Endometrial microvascular endothelial cells (primary cell): Measurements from ENCODE around the gene CD151. TPM values are rescaled to one million over a fixed set of nuclear protein-coding genes. Genes with fewer than 3 reads are reported as not detected.

Source experiments
- in situ Hi-C: cut with HindIII; loops from 2 replicates; pipeline ENCODE4 v1.10.0; 2017; ENCODE audit warnings: low sequenced_read_pairs, low pct_unique_long_range_greater_than_20kb; ENCODE audit errors: inconsistent ontology term
- total RNA-seq: library from RNA; depleted of rRNA; stranded (reverse); fragments of >200 nt; gene quantifications from one replicate; pipeline ENCODE4 v1.2.3, GENCODE V29; 2015; ENCODE audit errors: inconsistent ontology term

Gene CD151
- total RNA-seq, 1 donor from 2014 or later = 706 TPM

DNA sequence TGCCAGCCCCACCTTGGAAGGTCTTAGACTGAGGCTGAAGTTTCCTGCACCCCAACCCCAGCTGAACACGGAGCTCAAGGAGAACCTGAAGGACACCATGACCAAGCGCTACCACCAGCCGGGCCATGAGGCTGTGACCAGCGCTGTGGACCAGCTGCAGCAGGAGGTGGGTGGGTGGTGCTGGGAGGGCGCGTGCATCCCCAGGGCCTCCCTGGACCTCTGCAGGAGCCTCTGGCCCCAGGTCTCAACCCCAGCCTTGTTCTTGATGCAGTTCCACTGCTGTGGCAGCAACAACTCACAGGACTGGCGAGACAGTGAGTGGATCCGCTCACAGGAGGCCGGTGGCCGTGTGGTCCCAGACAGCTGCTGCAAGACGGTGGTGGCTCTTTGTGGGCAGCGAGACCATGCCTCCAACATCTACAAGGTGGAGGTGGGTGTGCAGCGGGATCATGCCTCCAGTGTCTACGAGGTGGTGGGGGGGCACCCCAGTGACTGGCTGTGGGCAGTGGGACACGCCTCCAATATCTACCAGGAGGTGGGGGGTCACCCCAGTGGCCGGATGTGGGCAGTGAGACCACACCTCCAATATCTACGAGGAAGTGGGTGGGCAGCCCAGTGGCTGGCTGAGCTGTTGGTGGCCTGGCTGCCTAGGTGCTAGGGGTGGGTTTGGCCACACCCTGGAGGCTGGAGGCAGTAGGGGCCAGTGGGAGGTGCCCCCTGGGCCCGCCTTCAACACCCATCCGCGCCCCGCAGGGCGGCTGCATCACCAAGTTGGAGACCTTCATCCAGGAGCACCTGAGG is 4.6 kb downstream of the CD151 start:
- in situ Hi-C loops = no loop called here

DNA sequence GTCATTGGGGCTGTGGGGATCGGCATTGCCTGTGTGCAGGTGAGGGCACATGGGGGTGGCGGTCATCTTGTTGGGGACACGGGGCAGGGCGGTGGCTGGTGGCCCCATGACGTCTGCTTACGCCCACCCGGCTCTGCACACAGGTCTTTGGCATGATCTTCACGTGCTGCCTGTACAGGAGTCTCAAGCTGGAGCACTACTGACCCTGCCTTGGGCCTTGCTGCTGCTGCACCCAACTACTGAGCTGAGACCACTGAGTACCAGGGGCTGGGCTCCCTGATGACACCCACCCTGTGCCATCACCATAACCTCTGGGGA is 5.2 kb downstream of the CD151 start:
- in situ Hi-C loops = no loop called here

DNA sequence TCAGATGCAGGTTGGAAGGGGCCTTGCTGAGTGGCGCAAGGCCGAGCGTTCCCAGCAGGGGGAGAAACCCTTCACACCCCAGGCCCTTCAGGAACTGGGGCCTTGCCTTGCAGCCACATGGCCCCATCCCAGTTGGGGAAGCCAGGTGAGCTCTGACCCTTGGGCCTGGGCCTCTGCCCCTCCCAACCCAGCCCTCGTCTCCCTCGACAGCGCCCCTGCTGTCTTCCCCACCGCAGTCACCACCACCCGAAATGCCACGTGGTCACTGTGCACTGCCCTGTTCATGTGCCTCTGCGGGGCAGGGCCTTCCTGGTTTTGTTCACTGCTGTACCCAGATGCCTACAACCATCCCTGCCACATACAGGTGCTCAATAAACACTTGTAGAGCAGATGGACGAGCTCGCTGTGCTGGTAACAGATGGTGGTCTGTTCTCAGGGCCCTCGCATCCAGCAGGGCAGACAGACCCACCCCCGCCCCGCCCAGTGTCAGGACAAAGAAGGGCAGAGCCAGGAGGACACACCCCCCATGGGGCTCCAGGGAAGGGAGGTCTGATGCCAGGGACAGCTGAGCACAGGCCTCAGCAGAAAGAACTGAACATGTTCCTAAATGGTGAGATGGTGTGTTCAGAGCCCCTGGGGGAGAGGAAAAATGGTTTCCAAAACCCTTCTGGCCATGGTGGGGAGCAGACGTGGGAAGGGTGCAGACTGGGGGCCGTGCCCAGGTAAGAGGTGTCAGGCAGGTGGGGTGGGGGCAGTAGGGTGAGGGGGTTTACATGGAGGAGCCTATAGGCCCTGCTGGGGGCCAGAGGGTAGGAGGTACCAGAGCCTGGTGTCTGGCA is 5.9 kb downstream of the CD151 start:
- in situ Hi-C loops = no loop called here

DNA sequence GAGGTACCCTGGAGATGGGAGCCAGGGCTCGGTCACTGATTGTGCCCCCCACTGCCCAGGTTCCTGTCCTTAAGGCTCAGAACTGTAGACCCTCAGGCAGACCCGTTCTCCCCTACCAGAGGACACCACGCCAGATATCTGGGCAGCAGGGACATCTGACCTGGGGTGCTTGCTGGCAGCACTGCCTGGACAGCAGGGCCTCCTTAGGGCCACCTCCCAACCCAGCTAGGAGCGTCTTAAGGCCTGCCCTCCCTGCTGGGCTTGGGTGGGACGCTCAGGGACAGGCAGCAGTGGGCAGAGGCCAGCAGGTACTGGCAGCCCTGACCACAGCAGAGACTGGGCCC is 6.5 kb downstream of the CD151 start:
- in situ Hi-C loops = no loop called here

DNA sequence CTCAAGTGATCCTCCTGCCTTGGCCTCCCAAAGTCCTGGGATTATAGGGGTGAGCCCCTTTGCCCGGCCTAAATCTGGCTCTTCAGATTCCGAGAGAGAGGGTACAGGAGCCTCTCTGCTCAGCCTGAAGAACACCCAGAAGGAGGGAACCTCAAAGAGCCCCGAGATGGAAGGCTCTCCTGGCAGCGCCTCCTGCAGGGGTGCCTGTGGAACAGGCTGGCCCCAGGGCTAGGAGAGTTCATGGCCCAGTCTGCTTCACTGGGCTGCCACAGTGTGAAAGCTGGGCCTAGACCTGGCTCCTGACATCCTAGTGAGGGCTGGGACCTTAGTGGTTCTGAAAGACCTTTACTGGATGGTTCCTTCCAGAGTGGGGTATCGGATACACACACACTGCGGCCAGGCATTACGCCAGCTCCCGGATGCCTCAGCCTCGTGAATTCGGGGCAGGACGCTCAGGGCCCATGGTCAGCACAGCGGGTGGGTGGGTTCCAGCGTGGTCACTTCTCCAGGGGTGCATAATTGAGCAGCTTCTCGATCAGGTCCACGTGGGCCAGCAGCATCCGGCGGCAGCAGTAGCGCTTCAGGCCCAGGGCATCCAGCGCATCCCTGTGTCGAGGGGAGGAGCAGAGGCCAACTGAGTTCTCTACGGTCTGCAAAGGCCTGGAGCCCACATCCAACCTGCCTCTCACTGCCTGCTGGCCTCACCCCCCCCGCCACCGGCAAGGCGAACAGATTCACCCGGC is 7.3 kb downstream of the CD151 start:
- in situ Hi-C loops = no loop called here

DNA sequence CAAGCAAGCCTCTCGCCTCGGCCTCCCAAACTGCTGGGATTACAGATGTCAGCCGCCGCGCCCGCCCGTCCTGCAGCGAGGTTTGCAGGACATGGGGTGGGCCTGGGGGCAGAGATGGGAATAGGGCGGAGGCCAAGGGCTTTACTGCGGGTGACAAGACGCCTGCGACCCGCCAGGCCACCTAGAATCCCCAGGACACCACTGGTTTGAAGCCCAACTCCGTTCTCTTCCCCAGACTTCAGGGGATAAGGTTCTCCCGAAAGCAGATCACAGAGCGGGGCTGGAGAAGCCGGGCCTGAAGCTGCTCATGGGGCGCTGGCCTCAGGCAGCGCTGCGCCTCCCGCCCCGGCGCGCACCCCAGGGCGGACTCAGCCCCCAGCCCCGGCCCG is 9.2 kb downstream of the CD151 start:
- in situ Hi-C loops = no loop called here

DNA sequence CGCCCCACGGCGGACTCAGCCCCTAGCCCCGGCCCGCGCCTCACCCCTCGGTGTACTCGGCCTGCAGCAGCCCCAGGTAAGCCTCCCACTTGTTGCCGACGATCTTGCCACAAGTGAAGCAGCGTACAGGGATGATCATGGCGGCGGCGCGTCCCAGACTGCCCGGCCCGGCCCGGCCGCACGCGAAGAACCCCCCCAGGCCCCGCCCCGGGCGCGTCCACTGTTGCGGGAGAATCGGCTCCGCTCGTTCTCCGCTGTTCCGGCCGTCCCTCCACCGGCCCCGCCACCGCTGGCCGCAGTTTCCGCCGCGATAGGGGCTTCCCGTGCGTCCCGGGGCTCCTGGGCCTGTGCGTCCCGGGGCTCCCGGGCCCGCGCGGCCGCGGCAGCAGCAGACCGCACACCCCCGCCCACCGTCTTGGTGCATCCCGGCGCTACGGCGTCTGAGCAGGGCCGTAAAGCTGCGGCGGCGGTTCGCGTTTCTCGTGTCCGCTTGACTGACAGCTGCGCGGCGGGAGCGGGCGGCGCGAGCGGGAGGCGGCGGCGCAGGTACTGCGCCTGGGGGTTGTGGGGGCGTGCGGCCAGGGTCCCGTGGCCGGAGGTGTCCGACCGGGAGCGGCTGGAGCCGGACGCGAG is 9.7 kb downstream of the CD151 start, which contains the start of the genes POLR2L and TSPAN4:
POLR2L (minus strand) TSS at position 160 of the 633 bp plus-strand sequence; CDS start at position 139, 21 bp downstream.
TSPAN4 (plus strand) TSS at position 483 of the 633 bp plus-strand sequence. CDS start 7,453 bp downstream, outside the sequence.
- in situ Hi-C loops = no loop called here

DNA sequence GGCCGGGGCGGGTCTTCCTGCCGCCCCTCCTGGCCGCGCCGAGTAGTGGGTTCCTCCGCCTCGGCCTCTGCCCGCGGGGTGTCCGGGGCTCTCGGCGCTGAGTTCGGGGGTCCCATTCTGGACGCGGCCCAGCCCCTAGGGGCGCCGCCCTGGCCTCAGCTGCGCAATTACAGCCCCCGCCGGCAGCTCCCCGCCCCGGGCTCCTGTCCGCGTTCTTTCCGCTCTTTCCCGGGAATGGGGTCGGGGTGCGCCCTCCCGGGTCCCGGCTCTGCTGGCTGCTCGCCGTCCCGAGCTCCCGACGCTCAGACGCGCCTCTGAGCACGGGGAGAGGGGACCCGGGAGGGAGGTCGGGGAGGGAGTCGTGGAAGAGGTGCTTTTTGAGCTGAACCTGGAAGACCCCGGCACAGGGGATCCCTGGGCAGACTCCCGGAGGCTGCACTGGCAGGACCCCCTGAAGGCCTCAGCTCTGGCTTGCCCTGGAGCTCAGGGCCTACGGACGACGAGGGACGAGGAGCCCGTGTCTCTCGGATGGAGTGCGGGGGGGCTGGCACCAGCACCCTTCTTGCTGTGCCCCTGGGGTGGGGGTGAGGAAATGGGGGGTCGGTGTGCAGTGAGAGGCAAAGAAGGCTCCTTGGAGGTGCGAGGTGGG is 10.5 kb downstream of the CD151 start:
- in situ Hi-C loops = no loop called here

DNA sequence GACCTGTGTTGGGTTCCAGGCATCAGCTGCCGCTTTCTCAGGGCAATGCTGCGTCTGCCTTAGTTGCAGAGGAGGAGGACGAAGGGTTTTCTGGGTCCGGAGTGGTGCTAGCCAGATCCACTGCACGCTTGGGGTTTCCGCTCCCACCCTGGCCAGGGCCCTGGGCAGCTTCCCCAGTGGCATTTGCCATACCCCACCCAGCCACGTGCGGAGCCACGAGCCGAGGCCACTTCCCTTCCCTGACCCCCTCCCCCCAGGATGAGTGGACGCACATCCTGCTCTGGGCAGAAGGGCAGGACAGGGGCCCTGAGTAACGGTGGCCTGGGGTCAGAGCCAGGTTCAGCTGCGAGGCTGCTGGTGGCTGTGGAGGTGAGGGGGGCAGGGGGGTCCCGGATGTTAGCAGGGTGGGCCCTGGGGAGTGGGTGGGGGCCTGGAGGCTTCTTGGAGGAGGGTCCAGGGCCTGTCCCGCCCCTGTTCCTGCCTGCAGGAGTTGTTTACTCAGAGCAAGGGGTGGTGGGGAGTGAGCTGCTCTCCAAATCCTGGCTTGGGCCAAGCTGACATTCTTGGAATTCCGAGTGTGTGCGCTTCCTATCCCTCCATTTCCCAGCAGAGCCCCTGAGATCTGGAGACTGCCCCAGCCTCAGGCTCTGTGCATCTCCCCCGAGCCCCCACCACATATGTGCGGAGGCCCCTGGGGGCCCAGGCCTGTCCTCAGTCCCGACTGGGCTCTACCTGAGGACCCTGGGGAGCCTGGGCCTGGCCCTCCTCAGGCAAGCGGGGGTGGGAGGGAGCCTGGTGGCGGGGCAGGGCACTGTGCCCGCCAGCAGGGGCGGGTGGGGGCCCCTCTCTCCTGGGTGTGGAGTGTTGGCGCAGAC is 11.3 kb downstream of the CD151 start:
- in situ Hi-C loops = no loop called here

DNA sequence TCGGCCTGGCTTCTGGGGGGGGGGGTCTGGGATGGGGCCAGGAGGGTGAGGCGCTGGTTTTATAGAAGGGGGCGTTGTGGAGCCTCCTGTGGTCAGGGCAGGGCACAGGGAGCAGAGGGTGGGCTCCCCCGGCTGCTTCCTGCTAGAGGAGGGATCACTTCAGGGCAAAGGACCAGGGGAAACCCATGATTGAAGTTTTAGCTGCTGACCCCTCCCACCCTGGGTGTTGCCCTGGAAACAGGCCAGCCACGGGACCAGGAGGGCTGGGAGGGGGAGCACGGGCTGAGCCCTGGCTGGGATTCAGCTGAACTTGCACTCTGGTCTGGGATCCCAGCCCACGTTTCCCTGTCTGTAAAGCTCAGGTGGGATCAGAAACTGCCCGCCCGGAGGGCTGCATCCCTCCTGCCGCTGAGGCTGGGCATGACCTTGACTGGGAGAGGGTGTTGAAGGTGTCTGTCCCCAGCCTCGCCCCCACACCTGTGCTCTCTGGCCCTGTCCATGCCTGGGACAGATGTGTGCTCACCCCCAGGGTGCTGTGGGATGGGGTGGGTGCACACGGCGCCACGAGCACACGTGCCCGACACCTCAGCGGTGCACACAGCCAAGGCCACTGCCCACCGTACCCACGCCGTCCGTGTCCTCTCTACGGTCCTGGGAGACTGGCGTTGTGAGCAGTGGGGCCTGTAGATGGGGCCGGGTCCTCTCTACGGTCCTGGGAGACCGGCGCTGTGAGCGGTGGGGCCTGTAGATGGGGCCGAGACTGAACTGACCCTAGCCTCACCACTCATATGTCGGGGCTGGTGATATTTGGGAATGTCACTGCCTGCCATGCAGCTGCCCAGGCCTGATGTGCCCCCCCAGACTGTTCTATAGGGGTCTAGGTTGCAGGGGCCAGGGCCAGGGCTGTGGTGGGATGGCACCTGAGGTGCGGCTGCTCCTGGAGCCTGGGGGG is 12.2 kb downstream of the CD151 start:
- in situ Hi-C loops = no loop called here

DNA sequence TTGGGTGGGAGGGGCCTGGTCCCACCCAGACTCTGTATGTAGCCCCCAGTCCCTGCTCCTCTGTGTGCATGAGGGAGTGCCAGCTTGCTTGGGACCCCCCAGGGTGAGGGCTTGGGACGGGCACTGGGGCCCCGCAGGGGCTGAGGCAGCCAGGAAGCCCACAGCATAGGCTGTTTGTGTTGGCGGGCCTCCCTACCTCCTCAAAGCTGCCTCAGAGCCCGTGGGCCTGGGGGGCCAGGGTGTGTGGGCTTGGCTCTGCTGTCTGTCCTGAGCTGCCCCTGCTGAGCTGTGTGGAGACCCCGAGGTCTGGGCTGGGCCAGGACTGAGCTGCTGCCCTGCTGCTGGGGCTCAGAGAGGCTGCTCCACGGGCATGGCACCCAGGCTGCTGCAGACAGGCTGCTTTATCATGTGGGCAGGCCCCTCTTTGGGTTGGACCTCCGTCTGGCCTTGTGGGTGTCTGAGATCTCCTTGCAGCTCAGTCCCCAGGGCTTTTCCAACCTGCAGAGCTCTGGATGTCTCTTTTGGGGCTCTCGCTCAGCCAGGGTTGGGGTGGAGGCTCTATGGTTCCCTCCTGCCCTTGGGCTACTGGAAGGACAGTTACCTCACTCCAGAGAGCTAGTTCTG is 13.2 kb downstream of the CD151 start:
- in situ Hi-C loops = no loop called here

DNA sequence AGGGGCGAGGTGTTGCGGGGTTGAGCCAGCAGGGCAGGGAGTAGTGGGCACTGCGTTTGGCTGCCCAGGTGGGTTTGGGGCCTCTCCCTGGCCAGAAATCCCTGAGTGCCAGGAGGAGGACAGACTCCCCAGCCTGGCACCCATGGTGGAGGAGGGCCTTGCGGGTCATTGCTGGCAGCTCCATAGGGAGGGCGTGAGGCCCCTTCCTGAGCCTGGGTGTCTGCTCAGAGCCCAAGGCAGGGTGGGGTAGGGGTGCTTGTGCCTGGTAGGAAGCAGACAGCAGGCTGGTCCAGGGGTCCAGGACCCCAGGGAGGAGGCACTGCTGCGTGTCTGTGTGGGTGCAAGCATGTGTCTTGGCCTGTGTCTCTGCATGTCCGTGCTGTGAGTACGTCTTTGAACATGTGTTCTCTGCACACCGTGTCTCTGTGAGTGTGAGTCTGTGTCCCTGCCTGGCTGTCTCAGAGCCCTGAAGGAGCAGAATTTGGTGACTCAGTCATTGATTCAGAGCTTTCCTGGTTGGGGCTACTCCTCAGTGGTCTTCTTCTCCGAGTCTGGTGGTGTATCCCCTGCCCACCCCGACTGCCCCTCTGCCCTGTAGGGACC is 13.8 kb downstream of the CD151 start:
- in situ Hi-C loops = no loop called here

DNA sequence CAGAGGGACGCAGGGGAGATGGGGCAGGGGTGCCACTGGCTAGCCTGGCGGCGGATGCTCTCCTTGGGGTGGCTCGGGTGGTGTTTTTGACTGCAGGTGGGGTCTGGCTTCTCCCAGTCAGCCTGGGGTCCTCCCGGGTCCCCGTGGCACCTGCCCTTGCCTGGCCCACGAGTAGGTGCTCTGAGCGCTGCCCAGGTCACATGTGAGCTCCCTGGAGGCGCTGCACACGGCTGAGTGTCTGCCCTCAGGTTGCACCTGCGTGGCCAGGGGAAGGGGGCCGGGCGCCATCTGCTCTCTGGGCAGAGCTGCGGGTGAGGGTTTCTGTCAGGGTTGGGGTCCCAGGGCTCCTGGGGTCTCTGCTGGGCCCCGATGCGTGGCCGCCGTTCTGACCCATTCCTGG is 15.1 kb downstream of the CD151 start:
- in situ Hi-C loops = no loop called here

DNA sequence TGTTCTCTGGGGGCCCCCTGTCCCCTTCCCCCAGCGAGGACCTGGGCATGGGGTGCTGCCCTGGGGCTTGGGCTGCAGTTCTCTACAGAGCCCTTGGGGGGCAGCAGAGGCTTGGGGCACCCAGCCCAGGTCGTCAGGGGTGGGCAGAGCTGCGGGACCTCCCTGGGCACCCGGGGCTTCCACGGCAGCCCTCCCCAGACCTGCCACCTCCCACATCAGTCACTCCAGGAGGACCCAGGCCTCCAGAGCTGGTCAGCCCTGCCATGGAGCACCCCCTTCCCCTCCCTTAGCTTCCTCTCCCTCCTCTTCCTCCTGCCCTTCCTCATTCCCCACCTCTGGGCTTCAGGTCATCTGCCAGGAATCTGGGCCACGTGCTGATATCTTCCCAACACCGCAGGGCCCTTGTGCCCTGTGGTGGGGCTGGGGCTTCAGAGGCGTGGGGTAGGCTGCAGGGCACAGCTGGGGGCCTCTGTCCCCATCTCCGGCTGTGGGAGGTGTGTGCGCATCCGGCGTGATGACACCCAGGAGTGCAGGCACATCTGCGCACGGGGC is 15.7 kb downstream of the CD151 start:
- in situ Hi-C loops = no loop called here

DNA sequence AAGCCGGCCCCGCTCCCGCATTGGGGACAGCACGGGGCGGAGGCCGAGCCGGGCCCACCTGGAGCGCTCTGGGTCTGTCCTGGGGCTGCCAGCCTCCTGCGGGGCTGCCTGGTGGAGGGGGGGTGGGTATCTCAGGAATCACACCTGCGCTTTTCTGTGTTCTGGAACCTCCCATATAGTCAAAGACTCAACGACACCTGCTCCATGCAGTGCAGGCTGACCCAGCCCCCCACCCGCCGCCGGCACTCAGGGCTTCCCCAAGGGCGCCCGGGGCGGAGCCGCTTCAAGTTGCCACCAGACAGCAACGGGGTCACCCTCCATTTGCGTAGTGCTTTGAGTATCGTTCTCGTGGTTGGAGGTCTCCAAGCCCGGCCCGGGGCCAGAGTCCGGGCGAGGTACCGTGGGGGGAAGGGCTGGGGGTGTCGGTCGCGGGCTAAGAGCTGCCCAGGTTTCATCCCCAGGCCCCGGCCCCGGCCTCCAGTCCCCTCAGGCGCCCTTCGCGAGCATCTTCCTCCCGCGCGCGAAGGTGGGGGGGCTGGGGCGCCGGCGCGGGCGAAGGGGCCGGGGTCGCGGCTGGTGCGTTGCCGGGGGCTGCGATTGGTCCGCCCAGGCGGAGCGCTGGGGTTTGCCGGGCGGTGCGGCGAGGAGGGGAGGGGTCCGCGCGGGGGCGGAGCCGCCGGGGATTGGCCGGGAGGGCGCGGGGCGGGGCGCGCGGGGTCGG is 16.5 kb downstream of the CD151 start:
- in situ Hi-C loops = no loop called here
